Activated T-cell treated with anti-CD3 and anti-CD28 coated beads for 1 hour (primary cell): ENCODE data around the gene SNCB.
A peak's percentile ranks its signal among the peaks of the same experiment; 100 is the strongest.

Source experiments
- DNase-seq: peaks from one replicate; pipeline ENCODE4 v3.0.0-alpha.2; 2020; ENCODE audit warnings: low read depth

The SNCB gene

DNA sequence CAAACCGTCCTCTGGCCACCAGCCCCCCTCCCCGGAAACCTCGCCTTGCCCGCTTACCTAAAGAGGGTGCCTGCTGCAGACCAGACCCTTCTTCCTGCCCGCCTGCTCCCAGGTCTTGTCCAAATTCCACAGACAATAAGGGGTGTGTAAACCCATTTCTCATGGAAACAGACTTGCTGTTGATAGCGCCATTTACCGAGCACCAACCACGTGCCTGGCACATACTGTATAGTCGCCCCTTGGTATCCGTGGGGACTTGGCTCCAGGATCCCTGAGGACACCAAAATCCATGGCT, 56.1 kb downstream of the SNCB start:
- DNase-seq = no peak

DNA sequence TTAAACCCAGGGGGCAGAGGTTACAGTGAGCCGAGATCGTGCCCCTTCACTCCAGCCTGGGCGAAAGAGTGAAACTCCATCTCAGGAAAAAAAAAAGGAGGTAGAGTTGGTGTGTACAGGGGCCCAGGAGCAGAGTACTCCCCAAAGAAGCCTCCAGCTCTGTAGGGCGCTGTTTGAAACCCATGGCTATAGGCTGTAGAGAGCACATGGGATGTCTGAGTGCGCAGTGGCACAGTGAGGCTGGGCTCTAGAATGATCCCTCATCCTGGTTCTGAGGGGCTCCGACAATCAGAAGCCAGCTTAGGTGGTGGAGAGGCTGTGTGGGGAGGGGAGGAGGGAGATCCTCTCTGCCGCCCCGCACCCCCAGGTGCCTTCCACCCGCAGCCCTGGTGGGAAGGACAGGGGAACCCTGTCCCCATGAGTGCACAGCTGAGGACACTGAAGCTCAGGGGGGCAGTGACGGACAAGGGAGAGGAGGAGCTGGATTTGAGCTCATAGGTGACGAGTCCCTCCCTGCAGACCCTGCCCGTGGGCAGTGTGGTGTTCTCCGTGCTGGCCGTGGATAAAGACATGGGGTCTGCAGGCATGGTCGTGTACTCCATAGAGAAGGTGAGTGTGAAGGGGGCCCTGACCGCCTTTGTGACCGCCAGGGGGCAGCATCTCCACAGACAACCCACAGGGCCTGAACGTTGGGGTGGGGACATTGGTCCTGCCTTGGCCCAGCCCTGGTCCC, 56.6 kb downstream of the SNCB start:
- peak; percentile 86 for DNase-seq
